Measurements from ENCODE around the gene RBSN. TPM values are rescaled to one million over a fixed set of nuclear protein-coding genes. Genes with fewer than 3 reads are reported as not detected.

Gene RBSN
- total RNA-seq, 5 donors from 2014 or later (not counting 1 experiment from before 2014, with no cell fraction given), result 24.7 to 42.7 (median 34.4) TPM

- H3K27ac Mint-ChIP-seq, result no peak overlapping the region
These were observed 23.4 kb upstream of the RBSN start for GRCh38 chr3:15122398-15122797.

GRCh38 chr3:15121936-15122335, 23.0 kb upstream of the RBSN start:
- Histone ChIP-seq H3K36me3 (ENCODE audit: control insufficient read depth in 2 of 2, extremely low read depth in 1 of 2, insufficient read depth in 1 of 2, low read length in 1 of 2) (no peaks in the 10 kb centered on the region), H3K27ac (ENCODE audit: low read length) (no peak overlapping the region), H3K9me3 (no peaks in the 10 kb centered on the region), H3K4me1 (ENCODE audit: control insufficient read depth in 1 of 2, extremely low read depth in 1 of 2, insufficient read depth in 2 of 2, low read length in 2 of 2) (peaks cover 0 to 8% of the 10 kb centered on the region in 2 experiments), H3K4me3 (ENCODE audit: control insufficient read depth in 1 of 2, extremely low read depth in 1 of 2, low read length in 1 of 2) (no peak overlapping the region), H3K27me3 (replicated peaks in 1 of 2; ENCODE audit: control insufficient read depth in 2 of 2, extremely low read depth in 1 of 2, insufficient read depth in 2 of 2, low read length in 1 of 2) (peaks cover 0 to 10% of the 10 kb centered on the region in 2 experiments)
- no peak for DNase-seq
- Mint-ChIP-seq H3K27ac (no peak overlapping the region), H3K36me3 (peaks cover 2% of the 10 kb centered on the region), H3K27me3 (peaks cover 3 to 10% of the 10 kb centered on the region in 2 donors), H3K4me3 (no peak overlapping the region), H3K9me3 (no peaks in the 10 kb centered on the region), H3K4me1 (peaks cover 0 to 6% (median 2%) of the 10 kb centered on the region in 3 donors)
- ChIA-PET POLR2A (no interaction called here), CTCF (no interaction called here)
- ATAC-seq (replicated peaks in 1 of 4), result no peak
- 80% methylated on average over 1 of the region's 3 CpGs for WGBS (ENCODE audit: insufficient coverage)

More at GRCh38 chr3:15122398-15122797, 23.4 kb upstream of the RBSN start:
- no CpG with 5 or more reads among the region's 4 CpGs for WGBS (ENCODE audit: insufficient coverage)
- H3K4me3 ChIP-seq (ENCODE audit: control insufficient read depth in 1 of 2, extremely low read depth in 1 of 2, low read length in 1 of 2), result no peak overlapping the region
- H3K9me3 ChIP-seq, result no peaks in the 10 kb centered on the region
- Mint-ChIP-seq H3K4me3 (no peak overlapping the region), H3K36me3 (peaks cover 2% of the 10 kb centered on the region), H3K27me3 (peaks cover 4 to 12% of the 10 kb centered on the region in 2 donors), H3K9me3 (no peaks in the 10 kb centered on the region), H3K4me1 (peaks cover 0 to 6% (median 2%) of the 10 kb centered on the region in 3 donors)
- DNase-seq (no peak), ATAC-seq (replicated peaks in 1 of 4) (no peak)
- no peaks in the 10 kb centered on the region for H3K36me3 ChIP-seq (ENCODE audit: control insufficient read depth in 2 of 2, extremely low read depth in 1 of 2, insufficient read depth in 1 of 2, low read length in 1 of 2)
- H3K27ac ChIP-seq (ENCODE audit: low read length), result no peak overlapping the region
- POLR2A ChIA-PET, result no interaction called here
- H3K27me3 ChIP-seq (replicated peaks in 1 of 2; ENCODE audit: control insufficient read depth in 2 of 2, extremely low read depth in 1 of 2, insufficient read depth in 2 of 2, low read length in 1 of 2), result peaks cover 0 to 10% of the 10 kb centered on the region in 2 experiments
- peaks cover 0 to 8% of the 10 kb centered on the region in 2 experiments for H3K4me1 ChIP-seq (ENCODE audit: control insufficient read depth in 1 of 2, extremely low read depth in 1 of 2, insufficient read depth in 2 of 2, low read length in 2 of 2)
- CTCF ChIA-PET, result no interaction called here

GRCh38 chr3:15120986-15121385, 22.0 kb upstream of the RBSN start:
- ATAC-seq (replicated peaks in 1 of 4), result no peak
- Mint-ChIP-seq H3K9me3 (no peaks in the 10 kb centered on the region), H3K27me3 (peaks cover 0 to 6% of the 10 kb centered on the region in 2 donors), H3K4me3 (no peak overlapping the region), H3K27ac (no peak overlapping the region), H3K36me3 (peaks cover 2% of the 10 kb centered on the region), H3K4me1 (peaks cover 0 to 6% (median 2%) of the 10 kb centered on the region in 3 donors)
- 29% methylated on average over 1 of the region's 2 CpGs for WGBS (ENCODE audit: insufficient coverage)
- H3K27me3 ChIP-seq (replicated peaks in 1 of 2; ENCODE audit: control insufficient read depth in 2 of 2, extremely low read depth in 1 of 2, insufficient read depth in 2 of 2, low read length in 1 of 2), result peaks cover 0 to 10% of the 10 kb centered on the region in 2 experiments
- no peaks in the 10 kb centered on the region for H3K36me3 ChIP-seq (ENCODE audit: control insufficient read depth in 2 of 2, extremely low read depth in 1 of 2, insufficient read depth in 1 of 2, low read length in 1 of 2)
- no peak overlapping the region for H3K4me3 ChIP-seq (ENCODE audit: control insufficient read depth in 1 of 2, extremely low read depth in 1 of 2, low read length in 1 of 2)
- H3K27ac ChIP-seq (ENCODE audit: low read length), result no peak overlapping the region
- POLR2A ChIA-PET, result no interaction called here
- H3K4me1 ChIP-seq (ENCODE audit: control insufficient read depth in 1 of 2, extremely low read depth in 1 of 2, insufficient read depth in 2 of 2, low read length in 2 of 2), result peaks cover 0 to 8% of the 10 kb centered on the region in 2 experiments
- H3K9me3 ChIP-seq, result no peaks in the 10 kb centered on the region
- CTCF ChIA-PET, result no interaction called here
- no peak for DNase-seq

GRCh38 chr3:15117011-15117410, 18.1 kb upstream of the RBSN start:
- no peak overlapping the region for H3K27ac Mint-ChIP-seq
- ATAC-seq (replicated peaks in 1 of 4) (no peak), DNase-seq (no peak)
- H3K4me3 Mint-ChIP-seq, result no peak overlapping the region
- 71% methylated on average over 3 of the region's 3 CpGs for WGBS (ENCODE audit: insufficient coverage)
- Histone ChIP-seq H3K4me3 (ENCODE audit: control insufficient read depth in 1 of 2, extremely low read depth in 1 of 2, low read length in 1 of 2) (no peak overlapping the region), H3K27me3 (replicated peaks in 1 of 2; ENCODE audit: control insufficient read depth in 2 of 2, extremely low read depth in 1 of 2, insufficient read depth in 2 of 2, low read length in 1 of 2) (peaks cover 0 to 10% of the 10 kb centered on the region in 2 experiments), H3K4me1 (ENCODE audit: control insufficient read depth in 1 of 2, extremely low read depth in 1 of 2, insufficient read depth in 2 of 2, low read length in 2 of 2) (peaks cover 0 to 8% of the 10 kb centered on the region in 2 experiments), H3K27ac (ENCODE audit: low read length) (no peak overlapping the region), H3K9me3 (no peaks in the 10 kb centered on the region), H3K36me3 (ENCODE audit: control insufficient read depth in 2 of 2, extremely low read depth in 1 of 2, insufficient read depth in 1 of 2, low read length in 1 of 2) (no peaks in the 10 kb centered on the region)
- H3K27me3 Mint-ChIP-seq, result peaks cover 0 to 1% of the 10 kb centered on the region in 2 donors
- H3K9me3 Mint-ChIP-seq, result no peaks in the 10 kb centered on the region
- CTCF ChIA-PET, result interaction anchor here (0.5 to 1.3 kb wide), 4 partner anchors 9 to 454 kb away, joined by 3 to 4 read pairs (median 4); no protein-coding TSS in a partner anchor
- no peaks in the 10 kb centered on the region for H3K36me3 Mint-ChIP-seq
- peaks cover 0 to 6% (median 2%) of the 10 kb centered on the region in 3 donors for H3K4me1 Mint-ChIP-seq
- POLR2A ChIA-PET, result no interaction called here

GRCh38 chr3:15116032-15116669, 17.2 kb upstream of the RBSN start:
- peaks cover 0 to 1% of the 10 kb centered on the region in 2 donors for H3K27me3 Mint-ChIP-seq
- Histone ChIP-seq H3K4me3 (ENCODE audit: control insufficient read depth in 1 of 2, extremely low read depth in 1 of 2, low read length in 1 of 2) (no peak overlapping the region), H3K36me3 (ENCODE audit: control insufficient read depth in 2 of 2, extremely low read depth in 1 of 2, insufficient read depth in 1 of 2, low read length in 1 of 2) (no peaks in the 10 kb centered on the region), H3K27me3 (replicated peaks in 1 of 2; ENCODE audit: control insufficient read depth in 2 of 2, extremely low read depth in 1 of 2, insufficient read depth in 2 of 2, low read length in 1 of 2) (peaks cover 0 to 10% of the 10 kb centered on the region in 2 experiments), H3K4me1 (ENCODE audit: control insufficient read depth in 1 of 2, extremely low read depth in 1 of 2, insufficient read depth in 2 of 2, low read length in 2 of 2) (peaks cover 0 to 8% of the 10 kb centered on the region in 2 experiments), H3K9me3 (no peaks in the 10 kb centered on the region), H3K27ac (ENCODE audit: low read length) (no peak overlapping the region)
- POLR2A ChIA-PET, result no interaction called here
- H3K36me3 Mint-ChIP-seq, result no peaks in the 10 kb centered on the region
- H3K9me3 Mint-ChIP-seq, result no peaks in the 10 kb centered on the region
- no peak overlapping the region for H3K4me3 Mint-ChIP-seq
- CTCF ChIA-PET, result interaction anchor here in 1 of 2 donors (0.5 to 1.3 kb wide), 2 partner anchors 165 to 289 kb away, joined by 4 read pairs; no protein-coding TSS in a partner anchor
- DNase-seq (no peak), ATAC-seq (replicated peaks in 1 of 4) (no peak)
- WGBS (ENCODE audit: insufficient coverage), result 75% methylated on average over 2 of the region's 2 CpGs
- peaks cover 0 to 6% (median 2%) of the 10 kb centered on the region in 3 donors for H3K4me1 Mint-ChIP-seq
- no peak overlapping the region for H3K27ac Mint-ChIP-seq

- H3K9me3 Mint-ChIP-seq, result no peaks in the 10 kb centered on the region
- peaks cover 0 to 6% (median 2%) of the 10 kb centered on the region in 3 donors for H3K4me1 Mint-ChIP-seq
- ChIA-PET POLR2A (no interaction called here), CTCF (interaction anchor here in 1 of 2 donors (0.5 kb wide), 1 partner anchor 265 kb away, joined by 4 read pairs; no protein-coding TSS in a partner anchor)
- H3K4me3 Mint-ChIP-seq, result no peak overlapping the region
- no peaks in the 10 kb centered on the region for H3K36me3 Mint-ChIP-seq
- no peak overlapping the region for H3K27ac Mint-ChIP-seq
- peaks cover 0 to 1% of the 10 kb centered on the region in 2 donors for H3K27me3 Mint-ChIP-seq
- DNase-seq, result no peak
- no peak overlapping the region for H3K27ac ChIP-seq (ENCODE audit: low read length)
- no peaks in the 10 kb centered on the region for H3K9me3 ChIP-seq
- no peaks in the 10 kb centered on the region for H3K36me3 ChIP-seq (ENCODE audit: control insufficient read depth in 2 of 2, extremely low read depth in 1 of 2, insufficient read depth in 1 of 2, low read length in 1 of 2)
- WGBS (ENCODE audit: insufficient coverage), result no CpG with 5 or more reads among the region's 10 CpGs
- H3K4me1 ChIP-seq (ENCODE audit: control insufficient read depth in 1 of 2, extremely low read depth in 1 of 2, insufficient read depth in 2 of 2, low read length in 2 of 2), result peaks cover 0 to 8% of the 10 kb centered on the region in 2 experiments
- H3K4me3 ChIP-seq (ENCODE audit: control insufficient read depth in 1 of 2, extremely low read depth in 1 of 2, low read length in 1 of 2), result no peak overlapping the region
- H3K27me3 ChIP-seq (replicated peaks in 1 of 2; ENCODE audit: control insufficient read depth in 2 of 2, extremely low read depth in 1 of 2, insufficient read depth in 2 of 2, low read length in 1 of 2), result peaks cover 0 to 10% of the 10 kb centered on the region in 2 experiments
- ATAC-seq (replicated peaks in 1 of 4), result no peak
These were observed 15.8 kb upstream of the RBSN start for GRCh38 chr3:15114466-15115358.

Measured in T-cell (primary cell).